Activated naive CD4-positive, alpha-beta T cell treated with anti-CD3 and anti-CD28 coated beads for 36 hours (primary cell): ENCODE data around the gene KIF22. TPM values are rescaled to one million over a fixed set of nuclear protein-coding genes. Genes with fewer than 3 reads are reported as not detected.
A peak's percentile ranks its signal among the peaks of the same experiment; 100 is the strongest.
"Not testable (repeated sequence)": the region's sequence is repeated elsewhere in the genome, so short reads cannot be mapped to it uniquely, and the experiment has no call there.

Source experiments
- CTCF ChIA-PET: fragments of 350-600 bp; sonication (Branson Sonifier 250); formaldehyde crosslinking; loops from one replicate; lab custom pipeline; 2021; ENCODE audit warnings: antibody characterized with exemption; lab: Charles Lee
- DNase-seq: peaks from one replicate; pipeline ENCODE4 v3.0.0-alpha.2; 2020
- H3K27ac Mint-ChIP-seq: one replicate; pipeline ENCODE4 v1.8.0; 2021; ENCODE audit warnings: mild to moderate bottlenecking, mixed read lengths
- H3K27me3 Mint-ChIP-seq: one replicate; pipeline ENCODE4 v1.8.0; 2021; ENCODE audit warnings: low read depth, mixed read lengths
- H3K36me3 Mint-ChIP-seq: one replicate; pipeline ENCODE4 v1.8.0; 2021; ENCODE audit warnings: low read depth, mixed read lengths
- H3K4me1 Mint-ChIP-seq: one replicate; pipeline ENCODE4 v1.8.0; 2021; ENCODE audit warnings: low read depth, mixed read lengths
- H3K4me3 Mint-ChIP-seq: one replicate; pipeline ENCODE4 v1.8.0; 2021; ENCODE audit warnings: mild to moderate bottlenecking, moderate library complexity, mixed read lengths
- H3K9me3 Mint-ChIP-seq: one replicate; pipeline ENCODE4 v1.8.0; 2021; ENCODE audit warnings: mixed read lengths
- intact Hi-C: fragments of 100-400 bp; cut with micrococcal nuclease; formaldehyde crosslinking; loops from one replicate; pipeline ENCODE4 v1.15.1; 2023
- total RNA-seq, 2 experiments: library from RNA; stranded (reverse); gene quantifications; one replicate each; pipeline ENCODE4 v1.2.3, GENCODE V29; 2021

KIF22 gene
- total RNA-seq, 2 experiments from 2014 or later: 201 to 209 TPM

DNA sequence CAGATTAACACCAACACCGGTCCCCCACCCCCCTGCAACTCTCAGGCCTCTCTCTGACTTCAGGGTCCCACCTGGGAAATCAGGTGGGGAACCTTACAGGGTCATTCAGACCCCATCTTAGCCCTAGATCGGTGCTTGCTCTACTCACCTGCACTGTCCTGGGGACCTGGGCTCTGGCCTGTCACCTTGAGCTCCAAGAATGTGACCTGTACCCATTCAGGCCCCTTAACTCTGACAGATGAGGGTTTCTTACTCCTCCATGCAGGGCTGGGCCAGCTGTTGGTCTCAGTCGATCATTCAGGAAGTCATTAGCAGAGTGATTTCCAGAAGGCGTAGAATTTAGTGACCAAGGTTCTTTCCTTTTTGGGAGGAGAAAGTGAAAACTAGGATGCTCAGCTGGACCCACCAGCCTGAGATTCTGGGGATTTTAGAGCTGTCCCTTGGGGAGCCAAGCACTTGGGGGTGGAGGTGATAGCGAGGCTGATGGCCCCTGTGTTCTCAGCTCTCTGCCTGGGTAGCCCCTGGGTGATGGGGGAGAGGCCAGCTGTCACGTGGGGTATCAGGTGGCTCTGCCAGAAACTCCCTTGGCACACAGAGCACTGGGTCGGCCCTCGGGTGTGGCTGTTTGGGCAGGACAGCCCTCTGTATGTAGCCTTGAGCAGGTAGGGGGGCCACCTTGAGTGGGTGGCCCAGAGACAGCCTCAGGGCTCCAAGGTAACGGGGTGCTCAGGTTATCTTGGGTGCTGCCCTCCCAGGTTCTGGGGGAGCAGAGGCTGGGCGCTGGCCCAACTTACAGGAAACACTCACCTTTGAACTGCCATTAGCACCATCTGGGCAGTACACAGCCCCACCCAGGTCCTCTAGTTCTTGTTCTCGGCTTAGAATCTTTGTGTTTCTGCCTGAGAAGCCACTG lies 30.4 kb downstream of the KIF22 start:
- H3K27me3 Mint-ChIP-seq: no peaks in the 10 kb centered on the region
- intact Hi-C loops: loop anchor here (1.0 to 5.0 kb wide), 4 partner anchors 16 to 551 kb away; partner anchors contain the start of genes CDIPT, MYL11, TAOK2 and TBC1D10B
- peaks cover 33% of the 10 kb centered on the region for H3K36me3 Mint-ChIP-seq
- H3K4me3 Mint-ChIP-seq: peak overlapping the region; percentile 94
- peak overlapping the region; percentile 98 for H3K27ac Mint-ChIP-seq
- peaks cover 70% of the 10 kb centered on the region for H3K4me1 Mint-ChIP-seq
- peak; percentile 79 for DNase-seq
- CTCF ChIA-PET: interaction anchor here (0.8 to 8.3 kb wide), 6 partner anchors 9 to 153 kb away, joined by 3 to 92 read pairs (median 5); partner anchors contain the start of genes MAZ and TAOK2
- H3K9me3 Mint-ChIP-seq: no peaks in the 10 kb centered on the region

DNA sequence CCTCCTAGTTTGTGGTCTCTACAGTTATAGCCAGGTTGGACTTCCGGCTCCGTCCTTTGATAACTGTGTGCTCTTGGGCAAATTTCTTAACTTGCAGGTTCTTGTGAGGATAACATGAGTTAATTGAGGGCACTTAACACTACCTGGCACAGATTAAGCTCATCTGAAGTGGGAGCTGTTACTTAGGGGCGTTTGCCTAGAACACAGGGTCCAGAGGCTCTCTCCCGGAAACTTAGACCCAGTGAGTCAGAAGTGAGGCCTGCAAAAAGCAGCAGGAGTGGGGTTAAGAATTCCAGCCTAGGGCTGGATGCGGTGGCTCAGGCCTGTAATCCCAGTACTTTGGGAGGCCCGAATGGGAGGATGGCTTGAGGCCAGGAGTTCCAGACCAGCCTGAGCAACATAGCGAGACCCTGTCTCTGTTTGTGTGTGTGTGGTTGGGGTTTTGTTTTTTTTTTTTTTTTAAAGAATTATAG lies 31.1 kb downstream of the KIF22 start:
- Mint-ChIP-seq H3K4me3 (peak overlapping the region; percentile 94), H3K27me3 (no peaks in the 10 kb centered on the region), H3K9me3 (no peaks in the 10 kb centered on the region), H3K4me1 (peaks cover 76% of the 10 kb centered on the region), H3K27ac (peak overlapping the region; percentile 98), H3K36me3 (peaks cover 33% of the 10 kb centered on the region)
- DNase-seq: no peak
- intact Hi-C loops: loop anchor here (2.0 to 5.0 kb wide), 3 partner anchors 17 to 551 kb away; partner anchors contain the start of genes MYL11, TAOK2 and TBC1D10B
- CTCF ChIA-PET: interaction anchor here (0.8 to 8.3 kb wide), 4 partner anchors 8 to 152 kb away, joined by 3 to 92 read pairs (median 3); partner anchors contain the start of gene TAOK2

DNA sequence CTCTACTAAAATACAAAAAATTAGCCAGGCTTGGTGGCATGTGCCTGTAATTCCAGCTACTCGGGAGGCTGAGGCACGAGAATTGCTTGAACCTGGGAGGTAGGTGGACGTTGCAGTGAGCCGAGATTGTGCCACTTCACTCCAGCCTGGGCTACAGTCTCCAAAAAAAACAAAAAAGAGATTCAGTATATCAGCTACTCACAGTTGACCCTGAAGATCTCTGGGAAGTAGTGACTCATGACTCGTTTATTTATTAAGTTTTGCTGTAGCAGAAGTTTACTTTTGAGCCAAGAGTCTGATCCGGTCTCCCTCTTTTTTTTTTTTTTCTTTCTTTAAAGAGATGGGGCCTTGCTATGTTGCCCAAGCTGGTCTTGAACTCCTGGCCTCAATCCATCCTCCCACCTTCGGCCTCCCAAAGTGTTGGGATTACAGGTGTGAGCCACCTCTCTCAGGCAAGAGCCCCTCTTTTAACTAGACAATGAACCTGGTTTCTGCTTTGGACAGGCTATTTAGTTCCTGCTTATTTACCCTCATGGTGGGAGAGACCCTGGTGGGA lies 34.1 kb downstream of the KIF22 start:
- intact Hi-C loops: loop anchor here (5.0 kb wide), 2 partner anchors 148 to 548 kb away; partner anchors contain the start of genes MYL11, TAOK2 and TBC1D10B
- no peaks in the 10 kb centered on the region for H3K27me3 Mint-ChIP-seq
- CTCF ChIA-PET: interaction anchor here (0.6 to 6.3 kb wide), 7 partner anchors 8 to 136 kb away, joined by 3 to 77 read pairs (median 3); partner anchors contain the start of genes KCTD13 and PAGR1
- peaks cover 81% of the 10 kb centered on the region for H3K4me1 Mint-ChIP-seq
- peak overlapping the region; percentile 55 for H3K4me3 Mint-ChIP-seq
- peaks cover 18% of the 10 kb centered on the region for H3K36me3 Mint-ChIP-seq
- no peak for DNase-seq
- peak overlapping the region; percentile 90 for H3K27ac Mint-ChIP-seq
- no peaks in the 10 kb centered on the region for H3K9me3 Mint-ChIP-seq

DNA sequence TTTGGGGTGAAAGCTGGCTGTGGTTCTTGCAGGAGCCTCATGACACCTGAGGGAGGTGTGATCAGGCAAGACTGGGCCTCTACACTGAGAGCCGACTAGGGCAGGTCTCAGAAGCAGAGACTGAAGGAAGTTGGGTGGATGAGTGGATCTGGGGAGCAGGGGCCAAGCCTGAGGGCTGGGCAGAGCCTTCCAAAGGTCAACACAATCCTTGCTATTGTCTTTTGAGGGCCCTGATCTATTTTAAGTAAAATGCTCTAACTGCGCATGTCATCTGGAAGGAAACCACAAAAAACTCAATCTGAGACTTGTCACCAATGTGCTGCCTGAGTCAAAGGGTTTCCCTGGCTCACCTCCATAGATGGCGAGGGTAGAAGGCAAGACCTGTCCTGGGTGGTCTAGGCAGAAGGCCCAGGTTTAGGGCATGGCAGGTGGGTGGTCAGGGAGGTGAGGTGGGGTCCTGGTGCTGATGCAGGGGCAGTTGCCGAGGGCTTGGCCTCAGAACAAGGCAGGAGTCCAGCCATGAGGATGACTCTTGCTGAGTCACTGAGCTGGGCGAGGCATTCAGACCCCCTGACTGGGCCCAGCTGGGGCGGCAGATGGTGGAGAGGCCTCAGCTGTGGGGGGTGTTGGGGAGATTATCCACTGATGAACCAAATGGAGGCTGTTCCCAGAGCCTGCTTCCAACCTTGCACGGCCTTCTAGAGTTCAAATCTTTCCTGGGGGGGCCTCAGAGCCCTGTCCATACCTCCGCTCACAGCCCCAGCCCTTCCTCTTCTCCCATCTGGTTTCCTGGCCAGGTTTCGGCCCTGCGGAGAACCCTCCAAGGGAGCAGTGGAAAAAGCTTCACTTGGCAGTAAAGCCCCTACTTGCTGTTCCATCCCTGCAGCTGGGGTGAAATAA lies 34.8 kb downstream of the KIF22 start:
- peak; percentile 78 for DNase-seq
- Mint-ChIP-seq H3K36me3 (peaks cover 14% of the 10 kb centered on the region), H3K4me3 (peak overlapping the region; percentile 55), H3K27me3 (no peaks in the 10 kb centered on the region), H3K4me1 (peaks cover 81% of the 10 kb centered on the region), H3K27ac (peak overlapping the region; percentile 90), H3K9me3 (no peaks in the 10 kb centered on the region)
- CTCF ChIA-PET: interaction anchor here (0.6 to 6.3 kb wide), 7 partner anchors 9 to 125 kb away, joined by 3 to 77 read pairs (median 3); partner anchors contain the start of genes KCTD13 and PAGR1
- intact Hi-C loops: no loop called here

DNA sequence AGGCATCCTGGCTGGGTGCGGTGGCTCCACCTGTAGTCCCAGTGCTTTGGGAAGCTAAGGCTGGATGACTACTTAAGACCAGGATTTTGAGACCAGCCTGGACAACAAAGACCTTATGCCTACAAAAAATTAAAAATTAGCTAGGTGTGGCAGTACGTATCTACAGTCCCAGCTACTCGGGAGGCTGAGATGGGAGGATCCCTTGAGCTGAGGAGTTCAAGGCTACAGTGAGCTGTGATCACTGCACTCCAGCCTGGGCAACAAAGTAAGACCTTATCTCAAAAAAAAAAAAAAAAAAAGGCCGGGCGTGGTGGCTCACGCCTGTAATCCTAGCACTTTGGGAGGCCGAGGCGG lies 35.8 kb downstream of the KIF22 start:
- DNase-seq: no peak
- CTCF ChIA-PET: interaction anchor here (0.7 to 6.3 kb wide), 7 partner anchors 9 to 126 kb away, joined by 3 to 77 read pairs (median 7); partner anchors contain the start of gene PAGR1
- H3K9me3 Mint-ChIP-seq: no peaks in the 10 kb centered on the region
- peaks cover 10% of the 10 kb centered on the region for H3K36me3 Mint-ChIP-seq
- intact Hi-C loops: no loop called here
- H3K27ac Mint-ChIP-seq: peak overlapping the region; percentile 94
- peaks cover 88% of the 10 kb centered on the region for H3K4me1 Mint-ChIP-seq
- H3K27me3 Mint-ChIP-seq: no peaks in the 10 kb centered on the region
- H3K4me3 Mint-ChIP-seq: peak overlapping the region; percentile 61

GRCh38 chr16:29830774-29831173 lies 40.2 kb downstream of the KIF22 start:
- CTCF ChIA-PET: no interaction called here
- Mint-ChIP-seq H3K4me1 (peaks cover 64% of the 10 kb centered on the region), H3K4me3 (no peak overlapping the region), H3K27me3 (no peaks in the 10 kb centered on the region), H3K27ac (no peak overlapping the region), H3K36me3 (peaks cover 22% of the 10 kb centered on the region), H3K9me3 (no peaks in the 10 kb centered on the region)
- no peak for DNase-seq
- intact Hi-C loops: no loop called here

DNA sequence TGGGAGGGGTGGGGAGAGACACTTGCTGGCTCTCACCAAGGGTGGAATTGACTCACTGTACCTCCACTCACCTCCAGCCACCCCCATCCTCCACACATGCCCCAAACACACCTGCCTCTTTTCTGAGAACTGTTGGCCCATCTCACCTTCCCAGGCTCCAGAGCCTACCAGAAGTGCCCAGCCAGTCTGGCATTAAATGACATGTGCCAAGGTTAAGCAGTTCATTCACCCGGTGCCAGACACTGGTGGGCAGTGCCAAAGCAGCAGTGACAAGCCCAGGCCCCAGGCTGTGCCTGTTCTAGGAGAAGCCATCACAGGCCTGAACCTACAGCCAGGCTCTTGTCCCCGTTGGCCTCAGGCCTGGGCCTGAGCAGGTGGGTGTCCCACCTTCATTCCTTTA lies 40.9 kb downstream of the KIF22 start:
- Mint-ChIP-seq H3K4me3 (no peak overlapping the region), H3K27me3 (no peaks in the 10 kb centered on the region), H3K4me1 (peaks cover 57% of the 10 kb centered on the region), H3K9me3 (no peaks in the 10 kb centered on the region), H3K27ac (no peak overlapping the region), H3K36me3 (peaks cover 23% of the 10 kb centered on the region)
- CTCF ChIA-PET: no interaction called here
- DNase-seq: no peak
- intact Hi-C loops: no loop called here

GRCh38 chr16:29833219-29833618 lies 42.7 kb downstream of the KIF22 start:
- H3K9me3 Mint-ChIP-seq, H3K27me3 Mint-ChIP-seq, H3K27ac Mint-ChIP-seq, DNase-seq, H3K4me3 Mint-ChIP-seq, intact Hi-C loops: not testable (repeated sequence)
- H3K4me1 Mint-ChIP-seq: peaks cover 39% of the 10 kb centered on the region
- CTCF ChIA-PET: interaction anchor here (0.6 to 1.2 kb wide), 6 partner anchors 12 to 222 kb away, joined by 3 to 6 read pairs (median 3); no protein-coding TSS in a partner anchor
- peaks cover 25% of the 10 kb centered on the region for H3K36me3 Mint-ChIP-seq

DNA sequence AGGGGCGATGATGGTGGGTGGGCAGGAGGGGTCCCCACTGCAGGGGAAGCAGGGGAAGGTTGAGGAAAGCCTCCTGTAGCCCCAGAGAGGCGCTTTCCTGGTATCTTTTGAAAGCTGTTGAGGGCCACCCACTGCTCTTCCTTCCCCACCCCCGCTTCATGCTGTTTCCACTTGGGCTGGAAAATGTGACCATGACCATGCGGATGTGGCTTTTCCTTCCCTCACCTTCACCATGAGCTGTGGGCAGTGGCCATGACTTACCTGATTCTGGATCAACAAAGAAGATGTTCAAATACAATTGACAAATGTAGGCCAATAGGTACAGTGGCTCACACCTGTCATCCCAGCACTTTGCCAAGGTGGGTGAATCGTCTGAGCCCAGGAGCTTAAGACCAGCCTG lies 43.5 kb downstream of the KIF22 start:
- H3K36me3 Mint-ChIP-seq: peaks cover 25% of the 10 kb centered on the region
- no peak overlapping the region for H3K27ac Mint-ChIP-seq
- H3K4me1 Mint-ChIP-seq: peaks cover 33% of the 10 kb centered on the region
- no peak overlapping the region for H3K4me3 Mint-ChIP-seq
- H3K9me3 Mint-ChIP-seq: no peaks in the 10 kb centered on the region
- CTCF ChIA-PET: interaction anchor here (1.2 to 1.6 kb wide), 3 partner anchors 13 to 15 kb away, joined by 3 to 9 read pairs (median 7); partner anchors contain the start of gene MVP
- H3K27me3 Mint-ChIP-seq: no peaks in the 10 kb centered on the region
- intact Hi-C loops: no loop called here
- DNase-seq: no peak

DNA sequence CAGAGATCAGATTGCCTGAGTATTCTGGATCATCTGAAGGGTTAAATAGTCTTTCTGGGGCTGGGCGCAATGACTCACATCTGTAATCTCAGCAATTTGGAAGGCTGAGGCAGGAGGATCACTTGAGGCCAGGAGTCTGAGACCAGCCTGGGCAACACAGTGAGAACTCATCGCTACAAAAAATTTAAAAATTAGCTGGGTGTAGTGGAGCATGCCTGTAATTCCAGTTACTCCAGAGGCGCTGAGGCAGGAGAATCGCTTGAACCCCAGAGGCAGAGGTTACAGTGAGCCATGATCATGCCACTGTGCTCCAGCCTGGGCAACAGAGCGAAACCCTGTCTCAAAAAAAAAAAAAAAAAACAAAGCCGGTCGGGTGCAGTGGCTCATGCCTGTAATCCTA lies 45.4 kb downstream of the KIF22 start:
- peaks cover 25% of the 10 kb centered on the region for H3K36me3 Mint-ChIP-seq
- H3K27ac Mint-ChIP-seq: no peak overlapping the region
- no peaks in the 10 kb centered on the region for H3K9me3 Mint-ChIP-seq
- H3K27me3 Mint-ChIP-seq: no peaks in the 10 kb centered on the region
- intact Hi-C loops: no loop called here
- no peak overlapping the region for H3K4me3 Mint-ChIP-seq
- H3K4me1 Mint-ChIP-seq: peaks cover 19% of the 10 kb centered on the region
- CTCF ChIA-PET: no interaction called here
- no peak for DNase-seq

- CTCF ChIA-PET: no interaction called here
- intact Hi-C loops: no loop called here
- no peaks in the 10 kb centered on the region for H3K27me3 Mint-ChIP-seq
- H3K36me3 Mint-ChIP-seq: peaks cover 25% of the 10 kb centered on the region
- no peak overlapping the region for H3K27ac Mint-ChIP-seq
- H3K4me3 Mint-ChIP-seq: no peak overlapping the region
- H3K9me3 Mint-ChIP-seq: no peaks in the 10 kb centered on the region
- H3K4me1 Mint-ChIP-seq: peaks cover 13% of the 10 kb centered on the region
- no peak for DNase-seq
Measured at GRCh38 chr16:29836623-29837022, 46.1 kb downstream of the KIF22 start.
